Stimulated activated naive B cell treated with anti-CD40 and anti-IgM and Interleukin-4, amounts not matched to agents 10 μg/mL and 1 μg/mL and 100 μg/mL, for 72 hours (primary cell): Measurements from ENCODE around the gene TCEAL7.
"Not testable (repeated sequence)": the region's sequence is repeated elsewhere in the genome, so short reads cannot be mapped to it uniquely, and the experiment has no call there.

Source experiments
- ATAC-seq, 2 donors: fragments of 150-1000 bp; cut with Tn5 transposase; replicated peaks; 2 replicates each; pipeline ENCODE4 v1.10.0; 2021; ENCODE audit warnings: moderate library complexity in 1 of 2
- DNase-seq: peaks from one replicate; pipeline ENCODE4 v3.0.0; 2021
- H3K27ac Mint-ChIP-seq: one replicate; pipeline ENCODE4 v1.8.0; 2022; ENCODE audit warnings: mild to moderate bottlenecking, mixed read lengths
- H3K27me3 Mint-ChIP-seq, 2 donors: one replicate each; pipeline ENCODE4 v1.8.0; 2022; ENCODE audit warnings: mixed read lengths in 2 of 2
- H3K36me3 Mint-ChIP-seq, 2 donors: one replicate each; pipeline ENCODE4 v1.8.0; 2022; ENCODE audit warnings: mixed read lengths in 2 of 2, mild to moderate bottlenecking in 1 of 2
- H3K4me1 Mint-ChIP-seq, 2 donors: one replicate each; pipeline ENCODE4 v1.8.0; 2022; ENCODE audit warnings: mixed read lengths in 2 of 2, mild to moderate bottlenecking in 1 of 2
- H3K4me3 Mint-ChIP-seq, 2 donors: one replicate each; pipeline ENCODE4 v1.8.0; 2022; ENCODE audit warnings: mild to moderate bottlenecking in 2 of 2, mixed read lengths in 2 of 2, moderate library complexity in 1 of 2
- H3K9me3 Mint-ChIP-seq, 2 donors: one replicate each; pipeline ENCODE4 v1.8.0; 2022; ENCODE audit warnings: mixed read lengths in 2 of 2, mild to moderate bottlenecking in 1 of 2

Gene TCEAL7

GRCh38 chrX:103329991-103330390 lies at the start of gene TCEAL7:
Gene TCEAL7 (plus strand): TSS chrX:103330239. CDS start chrX:103331404, 1,165 bp downstream.
- peaks cover 42% of the 10 kb centered on the region in 2 donors for H3K27me3 Mint-ChIP-seq
- H3K27ac Mint-ChIP-seq = no peak within 1 kb of the TSS

GRCh38 chrX:103293118-103293517 lies 36.9 kb upstream of the TCEAL7 start:
- no peaks in the 10 kb centered on the region for H3K36me3 Mint-ChIP-seq
- H3K9me3 Mint-ChIP-seq = peaks cover 0 to 5% of the 10 kb centered on the region in 2 donors
- no peaks in the 10 kb centered on the region for H3K4me1 Mint-ChIP-seq
- ATAC-seq = no peak
- H3K27ac Mint-ChIP-seq = no peak overlapping the region
- H3K27me3 Mint-ChIP-seq = peaks cover 9 to 16% of the 10 kb centered on the region in 2 donors
- DNase-seq = no peak
- no peak overlapping the region for H3K4me3 Mint-ChIP-seq

More at GRCh38 chrX:103329991-103330390, at the start of gene TCEAL7:
- Mint-ChIP-seq H3K4me3 (peak within 1 kb of the TSS in 1 of 2 donors; percentile 65), H3K36me3 (no peaks in the 10 kb centered on the region), H3K4me1 (peaks cover 0 to 13% of the 10 kb centered on the region in 2 donors), H3K9me3 (no peaks in the 10 kb centered on the region)
- DNase-seq (no peak), ATAC-seq (no peak)

GRCh38 chrX:103304705-103305104 lies 25.3 kb upstream of the TCEAL7 start:
- ATAC-seq = no peak
- Mint-ChIP-seq H3K4me3 (no peak overlapping the region), H3K27me3 (peaks cover 4 to 5% of the 10 kb centered on the region in 2 donors), H3K27ac (no peak overlapping the region), H3K36me3 (no peaks in the 10 kb centered on the region), H3K4me1 (no peaks in the 10 kb centered on the region), H3K9me3 (no peaks in the 10 kb centered on the region)
- DNase-seq = no peak

DNA sequence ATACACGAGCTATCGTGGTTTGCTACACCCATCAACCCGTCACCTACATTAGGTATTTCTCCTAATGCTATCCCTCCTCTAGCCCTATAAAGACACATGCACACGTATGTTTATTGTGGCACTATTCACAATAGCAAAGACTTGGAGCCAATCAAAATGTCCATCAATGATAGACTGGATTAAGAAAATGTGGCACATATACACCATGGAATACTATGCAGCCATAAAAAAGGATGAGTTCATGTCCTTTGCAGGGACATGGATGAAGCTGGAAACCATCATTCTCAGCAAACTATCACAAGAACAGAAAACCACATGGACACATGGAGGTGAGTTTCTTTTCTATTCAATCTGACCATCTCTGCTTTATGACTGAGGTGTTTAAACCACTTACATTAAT lies 24.4 kb upstream of the TCEAL7 start:
- not testable (repeated sequence) for H3K27ac Mint-ChIP-seq, H3K27me3 Mint-ChIP-seq

DNA sequence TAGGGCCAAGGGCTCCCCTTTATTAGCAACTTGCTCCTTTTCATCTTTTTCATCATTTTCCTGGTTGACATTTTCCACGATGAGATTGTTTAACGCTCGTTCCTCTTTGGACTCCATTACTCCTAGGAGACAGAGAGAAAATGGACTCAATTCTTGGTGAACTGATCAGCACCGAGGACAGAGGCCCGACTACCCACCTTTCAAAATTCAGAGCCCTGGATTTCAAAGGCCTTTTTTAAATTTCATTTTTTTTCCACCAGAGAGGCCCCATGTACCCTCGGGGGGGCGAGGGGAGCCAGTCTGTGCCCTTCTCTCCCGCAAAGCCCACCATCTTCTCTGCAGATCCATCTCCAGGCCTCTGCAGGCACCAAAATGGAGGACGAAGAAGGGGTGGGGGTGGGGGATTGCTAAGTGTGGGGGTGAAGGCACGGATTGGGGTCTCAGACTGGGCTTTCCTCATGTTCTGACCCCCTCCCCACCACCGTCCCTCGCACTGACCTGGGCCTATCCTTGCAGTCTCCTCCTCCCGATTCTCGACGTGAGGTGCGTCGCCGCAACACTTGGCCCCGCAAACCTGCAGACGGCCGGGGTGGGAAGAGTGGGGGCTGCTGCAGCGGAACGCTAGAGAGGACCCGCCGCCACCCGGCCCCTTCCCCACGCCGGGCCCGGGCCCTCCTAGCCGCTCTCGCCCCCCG lies 20.0 kb upstream of the TCEAL7 start:
- H3K27ac Mint-ChIP-seq = no peak overlapping the region

More for the DNA sequence above, 24.4 kb upstream of the TCEAL7 start:
- DNase-seq, H3K4me3 Mint-ChIP-seq, H3K9me3 Mint-ChIP-seq, H3K4me1 Mint-ChIP-seq, H3K36me3 Mint-ChIP-seq, ATAC-seq: not testable (repeated sequence)

GRCh38 chrX:103310555-103311398 lies 19.3 kb upstream of the TCEAL7 start, which contains the start of gene BEX2:
Gene BEX2 (minus strand): TSS chrX:103310990. CDS start chrX:103309976, 1,014 bp downstream.
- Mint-ChIP-seq H3K36me3 (no peaks in the 10 kb centered on the region), H3K27ac (peak within 1 kb of the TSS; percentile 69), H3K4me3 (peak within 1 kb of the TSS; percentile 71 to 86), H3K27me3 (peaks cover 0 to 8% of the 10 kb centered on the region in 2 donors), H3K9me3 (no peaks in the 10 kb centered on the region), H3K4me1 (no peaks in the 10 kb centered on the region)
- peak; percentile 60 for DNase-seq
- peak; percentile 99 to 100 for ATAC-seq

More for the DNA sequence above, 20.0 kb upstream of the TCEAL7 start:
- no peaks in the 10 kb centered on the region for H3K4me1 Mint-ChIP-seq
- no peaks in the 10 kb centered on the region for H3K9me3 Mint-ChIP-seq
- H3K27me3 Mint-ChIP-seq = peaks cover 0 to 8% of the 10 kb centered on the region in 2 donors
- DNase-seq (no peak), ATAC-seq (peak; percentile 13 to 26)
- peak overlapping the region in 1 of 2 donors; percentile 86 for H3K4me3 Mint-ChIP-seq
- H3K36me3 Mint-ChIP-seq = no peaks in the 10 kb centered on the region

DNA sequence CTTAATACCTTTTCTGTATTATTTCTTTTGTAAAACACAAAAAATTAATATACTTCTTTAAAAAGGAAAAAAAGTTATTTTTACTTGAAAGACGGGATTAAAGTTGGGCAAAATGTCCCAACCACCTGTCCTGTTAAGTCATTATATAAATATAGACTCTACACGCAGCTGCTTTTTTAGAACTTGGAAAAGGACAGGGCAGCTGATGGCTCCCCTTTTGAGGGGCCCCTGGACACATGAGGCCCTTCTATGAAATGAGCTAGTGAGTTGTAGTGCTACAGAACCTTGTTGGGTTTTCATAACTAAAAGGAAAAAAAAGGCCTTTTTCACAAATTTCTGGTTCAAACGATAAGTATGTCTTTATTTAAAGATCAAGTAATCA lies 18.6 kb upstream of the TCEAL7 start:
- H3K9me3 Mint-ChIP-seq = no peaks in the 10 kb centered on the region
- peak overlapping the region in 1 of 2 donors; percentile 86 for H3K4me3 Mint-ChIP-seq
- ATAC-seq (no peak), DNase-seq (no peak)
- peaks cover 0 to 8% of the 10 kb centered on the region in 2 donors for H3K27me3 Mint-ChIP-seq
- no peaks in the 10 kb centered on the region for H3K36me3 Mint-ChIP-seq
- H3K27ac Mint-ChIP-seq = no peak overlapping the region
- H3K4me1 Mint-ChIP-seq = no peaks in the 10 kb centered on the region

DNA sequence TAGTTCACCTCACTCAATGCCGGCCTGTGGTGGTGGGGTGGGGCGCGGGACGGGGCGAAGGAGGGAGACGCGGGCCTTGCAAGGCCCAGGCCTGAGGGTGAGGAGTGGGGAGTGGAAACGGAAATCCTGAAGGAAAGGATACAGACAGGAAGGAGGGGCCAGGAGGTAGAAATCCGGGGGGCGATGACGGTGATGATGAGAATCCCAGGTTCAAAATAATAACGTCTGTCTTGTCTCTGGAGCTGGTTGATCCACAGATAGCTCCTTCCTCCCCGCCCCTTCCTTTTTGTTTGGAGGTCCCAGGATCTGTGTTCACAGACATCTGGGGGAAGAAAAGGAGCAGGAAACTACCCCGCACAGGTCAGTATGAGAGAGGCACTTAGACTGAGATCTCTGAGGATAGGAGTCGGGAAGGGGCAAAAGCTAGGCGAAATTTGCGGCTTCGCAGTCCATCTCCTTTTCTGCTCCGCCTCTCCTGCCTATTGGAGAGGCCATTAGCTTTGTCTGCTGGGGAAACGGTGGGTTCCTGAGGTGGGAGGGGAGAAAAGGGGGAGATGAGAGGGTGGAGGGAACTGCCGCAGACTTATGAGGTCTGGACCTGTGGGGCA lies 746 bp downstream of the TCEAL7 start:
- Mint-ChIP-seq H3K9me3 (no peaks in the 10 kb centered on the region), H3K36me3 (no peaks in the 10 kb centered on the region), H3K27ac (no peak overlapping the region), H3K4me3 (peak overlapping the region in 1 of 2 donors; percentile 65), H3K27me3 (peaks cover 40 to 47% of the 10 kb centered on the region in 2 donors), H3K4me1 (peaks cover 0 to 13% of the 10 kb centered on the region in 2 donors)
- ATAC-seq (no peak), DNase-seq (no peak)

- DNase-seq (no peak), ATAC-seq (no peak)
- H3K4me1 Mint-ChIP-seq = no peaks in the 10 kb centered on the region
- peaks cover 0 to 23% of the 10 kb centered on the region in 2 donors for H3K27me3 Mint-ChIP-seq
- H3K27ac Mint-ChIP-seq = no peak overlapping the region
- no peaks in the 10 kb centered on the region for H3K36me3 Mint-ChIP-seq
- no peaks in the 10 kb centered on the region for H3K9me3 Mint-ChIP-seq
- no peak overlapping the region for H3K4me3 Mint-ChIP-seq
Measured at GRCh38 chrX:103338663-103339062, 8.6 kb downstream of the TCEAL7 start.

DNA sequence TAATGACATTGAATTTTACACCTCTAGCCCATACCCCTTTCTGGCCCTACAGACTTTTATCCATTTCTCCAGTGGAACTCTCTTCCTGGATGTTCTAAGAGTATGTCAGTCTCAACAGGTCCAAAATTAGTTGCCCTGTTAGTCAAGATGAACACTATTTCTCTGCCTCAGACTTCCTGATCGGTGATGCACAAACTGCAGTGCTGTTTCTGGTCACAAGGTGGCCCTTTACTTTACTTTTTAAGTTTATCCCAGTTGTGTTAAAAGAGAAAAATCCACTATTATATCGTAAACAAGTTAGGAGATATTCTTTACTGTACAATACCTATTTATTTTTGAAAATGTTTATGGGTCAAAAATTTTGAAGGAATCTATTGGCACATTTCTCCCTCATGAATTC lies 13.1 kb downstream of the TCEAL7 start:
- peak in 1 of 2 donors; percentile 38 for ATAC-seq
- H3K9me3 Mint-ChIP-seq = no peaks in the 10 kb centered on the region
- no peak for DNase-seq
- no peak overlapping the region for H3K4me3 Mint-ChIP-seq
- no peak overlapping the region for H3K27ac Mint-ChIP-seq
- peaks cover 6 to 16% of the 10 kb centered on the region in 2 donors for H3K27me3 Mint-ChIP-seq
- H3K36me3 Mint-ChIP-seq = no peaks in the 10 kb centered on the region
- H3K4me1 Mint-ChIP-seq = no peaks in the 10 kb centered on the region

DNA sequence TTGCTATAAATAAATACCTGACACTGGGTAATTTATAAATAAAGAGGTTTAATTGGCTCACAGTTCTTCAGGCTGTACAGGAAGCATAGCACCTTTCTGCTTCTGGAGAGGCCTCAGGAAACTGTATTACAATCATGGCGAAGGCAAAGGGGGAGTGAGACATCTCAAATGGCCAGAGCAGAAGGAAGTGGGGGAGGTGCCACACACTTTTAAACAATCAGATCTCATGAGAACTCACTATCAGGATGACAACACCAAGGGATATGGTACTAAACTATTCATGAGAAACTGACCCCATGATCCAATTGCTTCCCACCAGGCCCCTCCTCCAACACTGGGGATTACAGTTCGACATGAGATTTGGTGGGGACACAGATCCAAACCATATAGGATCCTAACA lies 14.6 kb downstream of the TCEAL7 start:
- Mint-ChIP-seq H3K4me1 (no peaks in the 10 kb centered on the region), H3K27me3 (peaks cover 10 to 23% of the 10 kb centered on the region in 2 donors), H3K27ac (no peak overlapping the region), H3K36me3 (no peaks in the 10 kb centered on the region), H3K9me3 (no peaks in the 10 kb centered on the region), H3K4me3 (no peak overlapping the region)
- ATAC-seq (no peak), DNase-seq (no peak)

DNA sequence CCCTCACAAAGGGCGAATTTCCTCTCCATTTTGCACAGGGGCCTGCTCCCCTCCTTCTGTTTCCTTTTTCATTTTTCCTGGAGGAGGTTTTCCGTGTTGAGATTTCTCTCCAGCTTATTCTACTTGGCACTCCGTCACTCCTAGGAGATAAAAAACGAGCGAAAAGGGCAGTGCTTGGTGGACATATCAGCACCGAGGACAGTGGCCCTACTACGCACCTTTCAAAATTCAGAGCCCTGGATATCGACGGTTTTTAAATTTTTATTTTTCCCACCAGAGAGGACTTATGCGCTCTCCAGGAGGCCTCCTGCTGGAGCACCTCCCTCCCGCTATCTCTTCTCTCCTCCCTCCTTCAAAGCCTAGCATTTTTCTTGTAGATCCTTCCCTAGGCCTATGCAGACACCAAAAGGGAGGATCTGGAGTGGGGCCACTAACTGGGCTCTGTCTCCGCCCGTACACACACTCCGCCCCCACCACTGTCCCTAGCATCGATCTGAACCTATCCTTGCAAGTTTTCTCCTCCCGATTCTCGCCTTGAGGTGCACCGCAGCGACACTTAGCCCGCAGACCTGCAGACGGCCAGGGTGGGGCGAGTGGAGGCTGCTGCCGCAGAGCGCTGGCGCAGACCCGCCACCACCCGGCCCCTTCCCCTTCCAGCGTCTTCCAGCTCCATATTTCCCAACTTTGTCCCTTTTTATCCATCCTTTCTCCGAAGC lies 17.8 kb downstream of the TCEAL7 start:
- Mint-ChIP-seq H3K9me3 (no peaks in the 10 kb centered on the region), H3K4me3 (no peak overlapping the region), H3K27ac (no peak overlapping the region), H3K36me3 (no peaks in the 10 kb centered on the region), H3K4me1 (no peaks in the 10 kb centered on the region), H3K27me3 (peaks cover 10 to 12% of the 10 kb centered on the region in 2 donors)
- DNase-seq = no peak
- no peak for ATAC-seq

GRCh38 chrX:103356130-103356798 lies 26.2 kb downstream of the TCEAL7 start, which contains the start of gene TCEAL9:
Gene TCEAL9 (plus strand): TSS chrX:103356506. CDS start chrX:103357685, 1,179 bp downstream.
- peaks cover 4 to 15% of the 10 kb centered on the region in 2 donors for H3K4me1 Mint-ChIP-seq
- ATAC-seq (no peak), DNase-seq (no peak)
- peaks cover 0 to 26% of the 10 kb centered on the region in 2 donors for H3K27me3 Mint-ChIP-seq
- H3K36me3 Mint-ChIP-seq = no peaks in the 10 kb centered on the region
- H3K4me3 Mint-ChIP-seq = peak within 1 kb of the TSS; percentile 83 to 84
- no peaks in the 10 kb centered on the region for H3K9me3 Mint-ChIP-seq
- no peak within 1 kb of the TSS for H3K27ac Mint-ChIP-seq
